GM19239 (cell line): ENCODE data around the gene KIF5C.

Source experiments
- DNase-seq: peaks from one replicate; pipeline ENCODE4 v3.0.0; 2011; ENCODE audit warnings: low spot score; ENCODE audit not compliant: insufficient read length
- FAIRE-seq: peaks from 2 replicates; lab custom pipeline; 2011; peaks lifted over from hg19 to GRCh38; lab: Jason Lieb, UNC

KIF5C gene

GRCh38 chr2:149033716-149034115 is 158.7 kb downstream of the KIF5C start:
- DNase-seq (no peak), FAIRE-seq (no peak)

- FAIRE-seq, result no peak
- DNase-seq, result no peak
Measured at GRCh38 chr2:149034406-149034805, 159.4 kb downstream of the KIF5C start.

DNA sequence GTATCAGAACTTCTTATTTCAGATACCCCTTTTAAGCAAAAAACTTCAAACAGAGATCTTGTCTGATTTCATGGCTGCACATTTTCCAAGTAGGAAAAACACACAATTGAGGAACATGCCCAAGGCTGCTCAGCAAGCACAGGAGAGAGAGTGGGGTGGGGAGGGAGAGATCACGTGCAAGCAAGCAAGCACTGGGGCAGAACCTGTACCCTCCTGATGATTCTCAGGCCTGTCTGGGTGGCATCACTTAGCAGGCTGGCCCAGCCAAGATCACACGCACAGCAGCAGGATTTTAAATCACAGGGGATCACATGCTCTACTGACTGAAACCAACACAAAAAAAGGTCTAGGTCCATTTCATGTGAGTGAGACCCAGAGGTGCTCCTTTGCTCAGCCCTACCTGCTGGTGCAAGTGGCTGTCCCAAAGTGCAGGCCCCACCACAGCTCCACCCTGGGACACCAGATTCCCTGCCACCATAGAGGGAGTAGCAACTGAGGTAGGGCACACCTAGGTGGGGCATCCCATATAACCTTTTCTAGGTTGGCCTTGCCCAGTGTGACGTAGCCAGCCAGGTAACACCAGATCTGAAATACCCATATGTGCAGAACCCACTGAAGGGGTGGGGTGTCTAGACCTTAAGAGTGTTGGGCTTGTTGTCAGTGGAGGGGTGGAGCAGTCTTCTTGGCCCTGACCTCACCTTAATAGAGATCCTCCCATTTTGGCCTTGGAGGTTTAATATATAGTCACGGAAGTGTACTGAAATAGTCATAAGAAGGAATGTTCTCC is 161.7 kb downstream of the KIF5C start:
- DNase-seq (no peak), FAIRE-seq (no peak)

DNA sequence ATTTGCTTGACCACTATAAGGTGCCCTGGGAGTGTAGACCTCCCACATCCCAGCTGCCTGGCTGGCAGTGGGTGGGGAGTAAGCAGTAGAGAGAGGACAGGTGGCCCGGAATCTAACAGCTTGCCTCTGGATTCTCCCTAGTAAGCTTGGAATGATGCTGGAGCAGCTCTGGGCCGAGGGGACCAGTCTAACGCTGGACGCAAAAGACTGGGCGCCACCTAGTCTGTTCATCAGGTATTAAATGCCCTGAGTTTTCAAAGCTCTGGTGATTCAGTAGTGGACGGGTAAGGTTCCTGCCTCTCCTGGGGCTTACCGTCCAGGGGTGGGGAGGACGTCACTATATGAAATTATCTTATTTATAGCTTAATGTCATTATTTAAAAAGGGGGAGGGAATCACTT is 162.8 kb downstream of the KIF5C start:
- FAIRE-seq (no peak), DNase-seq (no peak)

GRCh38 chr2:149038442-149039212 is 163.6 kb downstream of the KIF5C start, which contains the start of gene LYPD6B:
LYPD6B (plus strand) TSS chr2:149038699; CDS start chr2:149130949, 92,250 bp downstream.
- no peak for DNase-seq
- no peak for FAIRE-seq

DNA sequence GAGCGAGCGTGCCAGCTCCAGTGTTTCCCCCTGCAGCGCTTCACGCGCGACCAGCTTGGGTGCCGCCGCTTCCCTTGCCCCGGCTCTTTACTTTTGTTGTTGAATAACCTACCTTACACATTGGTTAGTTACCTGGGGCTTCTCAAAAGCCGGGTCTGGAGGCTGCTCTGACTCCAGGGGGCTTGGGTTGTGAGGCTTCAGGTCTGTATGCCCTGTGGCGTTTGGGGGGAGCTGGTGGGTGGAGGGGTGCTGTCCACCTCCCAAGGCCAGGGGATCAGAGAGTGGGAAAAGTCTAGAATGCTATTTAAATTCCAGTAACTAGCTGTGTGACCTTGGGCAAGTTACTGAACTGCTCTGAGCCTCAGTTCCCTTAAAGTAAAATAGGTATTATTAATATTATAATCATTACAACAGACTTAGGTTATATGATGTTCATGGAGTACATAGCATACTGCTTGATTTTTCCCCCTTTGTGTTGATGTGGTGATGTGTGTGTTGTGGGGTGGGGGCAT is 164.2 kb downstream of the KIF5C start:
- DNase-seq (no peak), FAIRE-seq (no peak)

DNA sequence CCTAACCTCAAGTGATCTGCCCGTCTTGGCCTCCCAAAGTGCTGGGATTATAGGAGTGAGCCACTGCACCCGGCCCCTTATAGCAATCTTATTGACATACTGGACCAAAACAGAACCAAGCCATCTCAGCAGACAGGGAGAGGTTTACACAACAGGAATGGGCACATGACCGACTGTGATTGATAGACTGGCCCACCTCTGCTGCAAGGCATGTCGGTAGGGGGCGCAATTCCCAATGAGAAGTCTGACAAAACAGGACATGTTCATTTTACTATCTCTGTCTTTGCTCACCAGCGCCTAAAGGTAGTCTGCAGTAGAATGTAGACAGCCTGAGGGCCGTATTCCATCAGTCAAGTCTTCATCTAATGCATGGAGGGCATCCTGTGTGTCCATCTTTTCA is 165.4 kb downstream of the KIF5C start:
- DNase-seq (no peak), FAIRE-seq (peak; percentile 47)

DNA sequence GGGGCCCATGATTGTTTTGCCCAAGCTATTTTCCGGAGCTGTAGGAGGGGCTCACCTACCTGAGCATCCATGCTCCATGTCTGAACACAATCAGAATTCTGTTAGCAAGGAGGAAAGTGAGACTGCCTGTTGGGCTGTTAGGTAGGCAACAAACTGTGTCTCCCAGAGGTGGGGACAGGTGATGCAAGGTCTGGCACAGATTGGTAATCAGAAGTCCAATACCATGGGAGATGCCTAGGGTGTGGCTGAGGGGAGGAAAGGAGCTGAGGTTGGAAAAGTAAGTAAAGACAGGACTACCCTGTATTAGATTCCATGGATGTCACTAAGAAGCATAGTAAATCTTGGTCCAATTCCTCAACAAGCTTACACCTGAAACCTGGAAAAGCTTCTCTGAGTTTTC is 166.5 kb downstream of the KIF5C start:
- DNase-seq (no peak), FAIRE-seq (no peak)

DNA sequence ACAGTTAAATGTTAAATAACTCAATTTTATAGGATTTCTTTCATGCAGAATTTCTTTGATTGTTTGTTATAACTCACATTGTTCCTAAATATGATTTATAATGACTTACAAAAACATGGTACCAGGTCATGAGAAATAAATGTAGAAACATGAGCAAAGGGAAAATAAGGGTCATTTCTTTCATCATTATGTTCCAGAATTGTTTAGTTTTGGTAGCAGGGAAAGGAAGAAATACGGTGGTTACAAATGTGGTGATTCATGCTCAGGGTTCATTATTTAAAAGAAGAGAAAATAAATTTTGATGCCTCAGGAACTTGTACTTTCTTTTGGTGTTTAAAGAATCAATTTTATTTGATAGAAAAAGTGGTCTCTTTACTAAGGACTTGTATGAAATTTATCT is 167.9 kb downstream of the KIF5C start:
- FAIRE-seq (no peak), DNase-seq (no peak)

DNA sequence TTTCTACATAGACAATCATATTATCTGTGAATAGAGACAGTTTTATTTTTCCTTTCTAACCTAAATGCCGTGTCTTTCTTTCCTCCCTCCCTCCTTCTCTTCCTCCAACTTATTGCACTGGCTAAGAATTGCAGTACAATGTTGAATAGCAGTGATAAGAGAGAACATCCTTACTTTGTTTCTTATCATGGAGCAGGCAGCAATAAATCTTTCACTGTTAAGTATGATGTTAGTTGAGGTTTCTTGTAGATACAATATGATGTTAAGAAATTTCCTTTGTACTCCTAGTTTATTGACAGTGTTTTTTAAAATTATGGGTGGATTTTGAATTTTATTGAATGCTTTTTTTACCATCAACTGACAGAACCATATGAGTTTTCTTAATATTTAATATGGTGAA is 169.5 kb downstream of the KIF5C start:
- DNase-seq (no peak), FAIRE-seq (no peak)

GRCh38 chr2:149047118-149047517 is 172.1 kb downstream of the KIF5C start:
- DNase-seq (no peak), FAIRE-seq (no peak)

GRCh38 chr2:149049142-149049541 is 174.1 kb downstream of the KIF5C start:
- FAIRE-seq, result no peak
- DNase-seq, result no peak

GRCh38 chr2:149050188-149050587 is 175.2 kb downstream of the KIF5C start:
- FAIRE-seq (no peak), DNase-seq (no peak)

DNA sequence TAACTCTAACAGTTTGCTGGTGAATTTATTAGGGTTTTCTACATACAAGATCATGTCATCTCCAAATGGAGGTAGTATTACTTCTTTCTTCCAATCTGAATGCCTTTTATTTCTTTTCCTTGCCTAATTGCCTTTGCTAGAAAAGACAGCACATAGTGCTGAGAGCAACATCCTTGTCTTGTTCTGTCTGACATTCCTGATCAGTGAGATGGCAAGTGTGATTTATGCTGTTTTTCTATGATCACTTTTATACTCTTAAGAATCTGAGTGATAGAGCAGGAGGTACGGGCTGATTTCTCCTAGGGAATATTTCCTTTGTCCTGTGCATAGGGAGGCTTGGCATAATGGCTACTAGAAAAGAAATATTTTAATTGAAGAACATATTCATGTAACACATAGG is 180.7 kb downstream of the KIF5C start:
- no peak for DNase-seq
- no peak for FAIRE-seq

DNA sequence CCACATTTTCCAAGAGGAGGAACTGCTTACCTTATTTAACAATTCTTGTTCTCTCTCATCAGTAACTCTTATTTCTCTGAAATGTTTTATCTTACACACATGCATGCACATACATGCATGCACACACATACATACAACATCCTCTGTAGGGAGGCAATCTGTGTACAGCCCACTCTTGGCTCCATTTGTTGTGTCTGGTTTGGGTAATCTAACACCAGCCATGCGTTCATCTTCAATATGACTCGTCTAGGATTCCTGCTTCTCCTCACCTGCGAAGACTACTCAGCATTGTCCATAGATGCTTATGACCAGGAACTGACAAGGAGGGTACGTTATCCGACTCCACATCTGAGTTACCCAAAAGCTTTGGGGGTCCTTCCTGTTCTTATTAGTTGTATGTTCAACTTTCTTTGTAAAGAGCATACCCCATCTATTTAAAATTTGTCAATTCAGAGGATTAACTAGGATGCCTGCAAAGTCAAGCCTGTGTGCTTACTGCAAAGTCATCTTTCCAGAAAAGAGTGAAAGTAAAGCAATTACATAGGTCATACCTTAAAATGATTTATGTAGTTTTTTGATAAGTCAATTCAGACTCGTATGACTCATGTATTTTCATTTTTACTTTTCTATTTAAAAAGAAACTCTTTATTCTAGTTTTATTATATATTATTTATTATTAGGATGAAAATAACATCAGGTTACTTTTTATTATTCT is 181.7 kb downstream of the KIF5C start:
- no peak for FAIRE-seq
- DNase-seq, result no peak

GRCh38 chr2:149057401-149057800 is 182.4 kb downstream of the KIF5C start:
- no peak for FAIRE-seq

DNA sequence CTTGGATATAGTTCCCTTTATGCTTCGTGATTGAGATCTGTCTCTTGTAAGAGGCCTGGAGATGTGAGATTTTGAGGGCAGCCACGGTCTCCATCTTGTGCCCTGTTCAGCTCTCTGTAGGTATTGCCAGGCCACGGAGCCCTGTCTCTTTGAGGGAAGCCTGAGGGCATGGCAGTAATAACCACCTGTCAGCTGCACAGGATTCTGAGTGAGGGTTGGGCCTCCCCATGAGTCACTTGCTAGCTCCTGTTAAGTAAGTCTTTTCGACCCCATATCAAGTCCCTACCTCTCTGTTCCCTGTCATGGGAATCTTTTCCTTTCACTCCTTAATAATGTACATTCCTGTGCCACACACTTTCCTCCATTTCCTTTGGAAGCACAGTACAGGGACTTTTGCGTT is 183.9 kb downstream of the KIF5C start:
- DNase-seq (no peak), FAIRE-seq (no peak)

More at GRCh38 chr2:149057401-149057800, 182.4 kb downstream of the KIF5C start:
- no peak for DNase-seq

DNA sequence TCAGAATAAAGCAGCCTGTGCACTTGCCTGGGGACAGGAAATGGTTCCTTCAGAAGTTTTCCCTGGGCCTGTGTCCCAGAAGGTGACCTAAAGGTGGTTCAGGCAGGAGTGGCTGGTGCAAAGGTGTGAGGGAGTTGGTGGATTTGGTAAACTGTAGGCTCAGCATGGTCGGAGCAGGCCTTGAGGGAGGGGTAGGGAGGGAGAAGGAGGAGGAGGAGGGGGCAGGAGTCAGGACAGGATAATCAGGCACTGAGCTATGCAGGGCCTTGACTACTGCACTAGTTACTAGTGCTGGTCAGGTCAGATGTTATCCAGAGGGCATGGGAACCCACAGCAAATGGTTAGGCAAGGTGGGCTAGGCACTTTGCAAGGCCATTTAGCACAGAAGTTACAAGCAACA is 184.8 kb downstream of the KIF5C start:
- FAIRE-seq (no peak), DNase-seq (no peak)

- FAIRE-seq, result no peak
- no peak for DNase-seq
Measured at GRCh38 chr2:149061133-149061745, 186.2 kb downstream of the KIF5C start.

DNA sequence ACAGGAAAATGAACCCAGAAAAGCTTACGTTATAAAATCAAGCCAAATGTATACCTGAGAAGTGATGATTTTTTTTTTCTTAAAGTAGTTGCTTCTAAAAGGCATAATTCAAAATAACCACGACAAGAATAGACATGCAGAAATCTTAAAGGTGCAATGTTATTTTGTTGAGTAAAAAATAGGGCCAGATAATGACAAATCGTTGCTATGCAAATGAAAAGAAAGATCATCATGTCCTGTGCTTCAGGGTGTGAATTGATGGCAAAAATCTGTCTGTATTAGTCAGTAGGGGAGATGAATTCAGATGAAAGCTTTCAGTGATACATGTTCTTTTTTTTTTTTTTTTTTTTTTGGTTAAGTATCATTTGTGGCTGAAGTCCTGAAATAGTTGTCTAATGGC is 187.5 kb downstream of the KIF5C start:
- FAIRE-seq (no peak), DNase-seq (no peak)
